Kidney (tissue), 14 donors: Measurements from ENCODE around the gene PPFIBP2. TPM values are rescaled to one million over a fixed set of nuclear protein-coding genes. Genes with fewer than 3 reads are reported as not detected.

Source experiments
- DNase-seq, 5 donors: peaks; one replicate each; pipeline ENCODE4 v3.0.0-alpha.2; 2013 to 2020
- FAIRE-seq: peaks from 2 replicates; lab custom pipeline; 2012; peaks lifted over from hg19 to GRCh38; lab: Jason Lieb, UNC
- H3K27ac ChIP-seq, 2 donors: one replicate each; pipeline ENCODE4 v1.7.0; 2013; ENCODE audit warnings: low read depth in 2 of 2, low read length in 2 of 2, inconsistent platforms in 1 of 2
- H3K27me3 ChIP-seq: one replicate; pipeline ENCODE4 v1.7.1; 2013; ENCODE audit warnings: low read length, inconsistent platforms; ENCODE audit not compliant: control insufficient read depth, insufficient read depth
- H3K36me3 ChIP-seq, 3 donors: one replicate each; pipeline versions ENCODE4 v1.7.0 to v1.7.1; 2013; ENCODE audit warnings: low read length in 3 of 3, control low read depth in 1 of 3, inconsistent platforms in 1 of 3; ENCODE audit not compliant: insufficient read depth in 3 of 3, control insufficient read depth in 2 of 3
- H3K4me1 ChIP-seq, 3 donors: one replicate each; pipeline versions ENCODE4 v1.7.0 to v1.7.1; 2013; ENCODE audit warnings: low read length in 3 of 3, inconsistent platforms in 1 of 3, low read depth in 1 of 3; ENCODE audit not compliant: control insufficient read depth in 2 of 3, insufficient read depth in 2 of 3
- H3K4me3 ChIP-seq, 3 donors: one replicate each; pipeline versions ENCODE4 v1.7.0 to v1.8.1; 2013; ENCODE audit warnings: low read length in 3 of 3, control low read depth in 1 of 3, inconsistent platforms in 1 of 3
- H3K9ac ChIP-seq, 3 donors: one replicate each; pipeline versions ENCODE4 v1.7.0 to v1.7.1; 2013; ENCODE audit warnings: low read length in 3 of 3, control low read depth in 1 of 3, inconsistent platforms in 1 of 3
- H3K9me3 ChIP-seq, 3 donors: one replicate each; pipeline versions ENCODE4 v1.7.0 to v1.7.1; 2013; ENCODE audit warnings: low read length in 3 of 3, control low read depth in 1 of 3, inconsistent platforms in 1 of 3; ENCODE audit not compliant: control insufficient read depth in 2 of 3, insufficient read depth in 1 of 3
- CTCF ChIP-seq: IDR thresholded peaks from 3 replicates; pipeline ENCODE4 v1.5.1; 2012; ENCODE audit warnings: mild to moderate bottlenecking, moderate library complexity, borderline replicate concordance; ENCODE audit not compliant: insufficient read depth; ENCODE audit errors: extremely low read depth
- intact Hi-C: fragments of 100-400 bp; cut with DNase I; formaldehyde crosslinking; loops from one replicate; pipeline ENCODE4 v1.11.1; 2022
- polyA plus RNA-seq: library from polyadenylated mRNA; stranded (reverse); fragments of 350-450 nt; fragmentation: Illumina TruSeq; extraction: RNeasy Lipid Tissue Mini Kit (QIAGEN cat#74804); gene quantifications from one replicate; pipeline ENCODE4 v1.2.3, GENCODE V29; 2014; ENCODE audit warnings: low read depth, low replicate concordance; ENCODE audit not compliant: insufficient read depth
- total RNA-seq: library from RNA; stranded (reverse); fragmentation: NEBNext Ultra II Directional; extraction: Animal tissue kit (Norgen Biotek cat#: 25700); gene quantifications from one replicate; pipeline ENCODE4 v1.2.1, GENCODE V29; 2021
- donor health status: control.
- donor health status: control.
- donor health status: control.
- donor health status: control.
- donor health status: control.
- donor health status: DM: yes; HTN: yes; CAD: no.
- donor health status: Normal renal cell carcinoma (clear cell type).

PPFIBP2 gene
- total and polyA plus RNA-seq, 2 donors from 2014 or later = 31.6 to 44.4 TPM

- Histone ChIP-seq H3K9me3 (no peaks in the 10 kb centered on the region), H3K4me3 (no peak overlapping the region), H3K27me3 (no peaks in the 10 kb centered on the region), H3K27ac (no peak overlapping the region), H3K36me3 (no peaks in the 10 kb centered on the region), H3K4me1 (peaks cover 0 to 8% (median 7%) of the 10 kb centered on the region in 3 donors), H3K9ac (no peak overlapping the region)
- no peak for TF ChIP-seq CTCF
- DNase-seq (no peak), FAIRE-seq (no peak)
- intact Hi-C loops = no loop called here
These were observed 25.0 kb downstream of the PPFIBP2 start for GRCh38 chr11:7538466-7539454.

DNA sequence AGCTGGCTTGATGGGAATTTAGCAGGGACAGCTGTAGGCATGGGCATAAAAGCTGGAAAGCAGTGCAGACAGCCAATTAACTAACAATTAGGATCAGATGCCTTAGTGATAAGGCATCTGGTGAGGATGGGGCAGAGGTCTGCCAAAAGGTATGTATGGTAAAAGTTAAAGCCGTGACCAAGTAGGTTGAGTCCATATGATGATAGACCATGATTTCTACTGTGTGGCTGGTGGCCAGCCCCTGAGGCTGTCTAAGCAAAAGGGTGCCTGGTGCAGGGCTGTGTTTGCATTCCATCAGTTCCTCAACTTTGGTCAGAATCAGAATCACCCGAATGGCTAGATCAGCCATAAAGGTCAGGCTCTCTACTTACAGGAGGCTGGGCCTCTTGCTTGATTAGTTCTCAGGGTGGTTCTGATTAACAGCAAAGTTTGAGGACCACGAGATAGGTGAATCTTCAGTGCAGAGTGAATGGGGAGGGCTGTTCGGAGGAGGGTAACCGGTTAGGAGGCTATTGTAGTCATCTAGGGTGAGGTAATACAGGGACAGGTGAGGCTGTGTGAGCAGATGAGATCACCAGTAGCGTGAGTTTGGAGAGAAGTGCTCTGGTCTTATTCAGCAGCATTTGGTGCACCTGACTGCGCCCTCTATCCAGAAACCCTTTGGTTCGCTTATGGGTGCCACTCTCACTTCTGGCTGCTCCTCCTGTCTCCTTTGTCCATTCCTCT is 27.2 kb downstream of the PPFIBP2 start:
- FAIRE-seq = no peak
- peaks cover 0 to 5% (median 3%) of the 10 kb centered on the region in 3 donors for H3K4me1 ChIP-seq
- no peak overlapping the region for H3K4me3 ChIP-seq

GRCh38 chr11:7543302-7543701 is 29.5 kb downstream of the PPFIBP2 start:
- Histone ChIP-seq H3K4me1 (peaks cover 0 to under 1% (median 0%) of the 10 kb centered on the region in 3 donors), H3K9me3 (no peaks in the 10 kb centered on the region), H3K27ac (no peak overlapping the region), H3K27me3 (no peaks in the 10 kb centered on the region), H3K9ac (no peak overlapping the region), H3K4me3 (no peak overlapping the region), H3K36me3 (no peaks in the 10 kb centered on the region)
- DNase-seq = no peak
- intact Hi-C loops = no loop called here
- FAIRE-seq = no peak
- TF ChIP-seq CTCF = no peak

More for the DNA sequence above, 27.2 kb downstream of the PPFIBP2 start:
- intact Hi-C loops = no loop called here
- TF ChIP-seq CTCF = no peak
- H3K9me3 ChIP-seq = no peaks in the 10 kb centered on the region
- no peak overlapping the region for H3K9ac ChIP-seq
- no peaks in the 10 kb centered on the region for H3K27me3 ChIP-seq
- H3K27ac ChIP-seq = no peak overlapping the region
- no peak for DNase-seq
- H3K36me3 ChIP-seq = no peaks in the 10 kb centered on the region
